ENCODE measurements around the gene FRMD4A.

- TF ChIP-seq CTCF (IDR thresholded peaks at IDR 0.05) = no peak
- no peak for TF ChIP-seq POLR2A (IDR thresholded peaks at IDR 0.05)
Measured at GRCh38 chr10:13644866-13645265, 685.9 kb downstream of the FRMD4A start.
